Fibroblast of the conjunctiva (primary cell): ENCODE data around the gene PHAF1.

ENCODE experiments used
- DNase-seq: peaks from one replicate; pipeline ENCODE4 v3.0.0-alpha.2; 2010; ENCODE audit warnings: low read depth

The PHAF1 gene

GRCh38 chr16:67109407-67110135 is at the start of gene PHAF1:
Gene PHAF1 (plus strand): TSS chr16:67109941. CDS start chr16:67110176, 235 bp downstream.
- DNase-seq = peak; percentile 74

GRCh38 chr16:67063008-67063407 is 46.7 kb upstream of the PHAF1 start:
- DNase-seq = no peak

DNA sequence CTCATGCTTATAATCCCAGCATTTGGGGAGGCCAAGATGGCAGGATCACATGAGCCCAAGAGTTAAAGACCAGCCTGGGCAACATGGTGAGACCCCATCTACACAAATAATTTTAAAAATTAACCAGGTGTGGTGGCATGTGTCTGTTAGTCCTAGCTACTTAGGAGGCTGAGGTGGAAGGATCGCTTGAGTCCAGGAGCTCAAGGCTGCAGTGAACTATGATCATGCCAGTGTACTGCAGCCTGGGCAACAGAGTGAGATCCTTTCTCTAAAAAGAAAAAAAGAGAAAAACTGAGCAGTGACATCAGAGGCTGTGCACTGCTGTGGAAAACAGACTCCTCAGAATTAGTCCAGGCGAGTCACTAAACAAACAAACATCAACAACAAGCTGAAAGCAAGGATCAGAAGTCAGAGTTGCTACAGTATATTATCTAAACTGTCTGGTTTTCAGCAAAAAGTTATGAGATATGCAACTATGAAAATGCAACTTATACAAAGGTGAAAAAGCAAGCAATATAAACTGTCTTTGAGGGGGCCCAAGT is 41.5 kb upstream of the PHAF1 start:
- no peak for DNase-seq

- DNase-seq = no peak
Measured at GRCh38 chr16:67071476-67072048, 38.2 kb upstream of the PHAF1 start.

DNA sequence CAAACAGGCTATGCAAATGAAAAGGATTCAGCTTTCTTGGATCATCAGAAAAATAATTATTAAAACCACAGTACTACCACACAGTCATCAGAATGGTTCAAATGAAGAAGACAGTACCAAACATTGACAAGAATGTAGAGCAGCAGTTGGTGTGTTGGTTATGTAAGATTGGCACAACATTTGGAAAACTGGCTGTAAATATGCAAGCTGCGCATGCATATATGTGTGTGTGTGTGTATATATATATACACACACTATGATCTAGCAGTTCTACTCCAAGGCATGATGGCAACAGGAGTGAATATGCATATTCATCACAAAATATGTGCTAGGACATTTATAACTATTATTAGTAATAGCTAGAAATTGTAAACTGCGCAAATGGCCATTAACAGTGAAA is 34.4 kb upstream of the PHAF1 start:
- no peak for DNase-seq

GRCh38 chr16:67077871-67078270 is 31.9 kb upstream of the PHAF1 start:
- DNase-seq = no peak

DNA sequence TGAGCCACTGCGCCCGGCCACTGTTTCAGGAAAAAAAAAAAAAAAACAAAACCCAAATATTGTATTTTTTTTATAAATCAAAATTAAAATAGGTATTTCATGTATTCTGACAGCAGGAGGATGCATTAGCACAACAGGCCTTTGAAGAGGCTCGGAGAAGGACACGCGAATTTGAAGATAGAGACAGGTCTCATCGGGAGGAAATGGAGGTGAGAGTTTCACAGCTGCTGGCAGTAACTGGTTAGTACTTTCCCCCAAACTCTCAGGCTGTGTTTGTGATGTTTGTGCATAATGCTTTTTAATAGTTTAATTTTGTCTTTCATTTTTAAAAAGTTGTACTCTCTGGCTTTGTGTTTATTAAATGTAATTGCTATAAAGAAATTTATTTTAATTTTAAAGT is 27.6 kb upstream of the PHAF1 start:
- DNase-seq = no peak

DNA sequence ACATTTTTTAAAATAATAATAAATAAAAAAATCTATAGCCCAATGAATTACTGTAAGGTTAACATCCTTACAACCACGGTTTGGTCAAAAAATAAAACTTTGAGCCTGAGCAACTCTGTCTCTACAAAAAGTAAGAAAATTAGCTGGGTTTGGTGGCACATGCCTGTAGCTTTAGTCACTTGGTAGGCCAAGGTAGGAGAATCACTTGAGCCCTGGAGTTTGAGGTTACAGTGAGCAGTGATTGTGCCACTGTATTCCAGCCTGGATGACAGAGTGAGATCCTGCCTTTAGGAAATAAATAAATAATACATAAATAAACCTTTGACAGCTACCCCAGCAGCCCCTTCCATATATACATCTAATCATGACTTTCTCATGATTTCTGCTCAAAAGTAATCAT is 26.9 kb upstream of the PHAF1 start:
- no peak for DNase-seq

GRCh38 chr16:67084345-67085028 is 25.3 kb upstream of the PHAF1 start:
- DNase-seq = peak; percentile 17

- DNase-seq = peak; percentile 14
Measured at GRCh38 chr16:67086822-67087221, 22.9 kb upstream of the PHAF1 start.

DNA sequence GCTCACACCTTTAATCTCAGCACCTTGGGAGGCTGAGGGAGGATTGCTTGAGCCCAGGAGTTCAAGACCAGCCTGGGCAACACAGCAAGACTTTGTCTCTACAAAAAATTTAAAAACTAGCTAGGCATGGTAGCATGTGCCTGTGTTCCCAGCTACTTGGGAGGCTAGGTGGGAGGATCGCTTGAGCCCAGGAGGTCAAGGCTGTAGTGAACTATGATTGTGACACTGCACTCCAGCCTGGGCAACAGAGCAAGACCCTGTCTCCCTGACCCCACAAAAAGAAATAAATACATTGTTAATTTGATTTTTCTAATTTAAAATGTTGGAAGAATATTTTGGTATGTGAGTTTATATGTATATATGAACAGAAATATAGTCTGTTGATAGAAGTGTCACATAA is 22.4 kb upstream of the PHAF1 start:
- DNase-seq = no peak

DNA sequence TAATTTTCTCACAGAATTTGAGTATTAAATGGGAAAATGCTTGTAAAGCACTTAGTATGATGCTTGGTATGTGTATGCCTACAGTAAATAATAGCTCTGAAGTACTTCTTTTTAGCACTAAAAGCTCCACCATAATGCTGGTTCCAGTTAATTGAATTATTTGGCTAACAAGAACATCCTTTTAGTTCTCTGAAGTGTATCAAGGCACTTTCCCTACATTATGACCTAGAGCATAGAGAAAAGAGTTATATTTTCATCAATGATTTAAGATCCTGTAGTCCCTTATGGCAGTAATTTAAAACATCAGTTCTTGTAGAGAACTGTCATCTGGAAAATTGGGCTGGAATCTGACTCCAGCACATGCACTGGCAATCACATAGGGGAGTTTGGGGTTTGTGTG is 21.9 kb upstream of the PHAF1 start:
- DNase-seq = no peak

DNA sequence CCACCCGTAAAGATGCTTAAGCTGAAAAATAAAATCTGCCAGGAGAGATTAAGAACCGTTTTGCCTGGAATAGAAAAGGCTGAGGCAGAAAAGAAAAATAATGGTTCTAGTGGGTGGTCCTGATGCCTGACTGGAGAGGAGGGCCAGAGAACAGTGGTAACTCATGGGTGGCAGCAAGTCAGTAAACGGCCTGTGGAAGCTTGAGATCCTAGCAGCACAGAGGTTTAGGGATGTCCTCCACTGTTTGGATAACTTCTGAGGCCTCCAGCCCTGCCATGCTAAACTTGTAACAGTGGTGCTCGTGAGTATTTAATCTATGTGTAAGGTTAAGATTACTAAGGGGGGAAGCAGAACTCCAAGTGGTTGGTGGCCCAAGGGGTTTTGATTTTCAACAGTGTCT is 21.2 kb upstream of the PHAF1 start:
- no peak for DNase-seq

GRCh38 chr16:67089101-67089500 is 20.6 kb upstream of the PHAF1 start:
- no peak for DNase-seq

DNA sequence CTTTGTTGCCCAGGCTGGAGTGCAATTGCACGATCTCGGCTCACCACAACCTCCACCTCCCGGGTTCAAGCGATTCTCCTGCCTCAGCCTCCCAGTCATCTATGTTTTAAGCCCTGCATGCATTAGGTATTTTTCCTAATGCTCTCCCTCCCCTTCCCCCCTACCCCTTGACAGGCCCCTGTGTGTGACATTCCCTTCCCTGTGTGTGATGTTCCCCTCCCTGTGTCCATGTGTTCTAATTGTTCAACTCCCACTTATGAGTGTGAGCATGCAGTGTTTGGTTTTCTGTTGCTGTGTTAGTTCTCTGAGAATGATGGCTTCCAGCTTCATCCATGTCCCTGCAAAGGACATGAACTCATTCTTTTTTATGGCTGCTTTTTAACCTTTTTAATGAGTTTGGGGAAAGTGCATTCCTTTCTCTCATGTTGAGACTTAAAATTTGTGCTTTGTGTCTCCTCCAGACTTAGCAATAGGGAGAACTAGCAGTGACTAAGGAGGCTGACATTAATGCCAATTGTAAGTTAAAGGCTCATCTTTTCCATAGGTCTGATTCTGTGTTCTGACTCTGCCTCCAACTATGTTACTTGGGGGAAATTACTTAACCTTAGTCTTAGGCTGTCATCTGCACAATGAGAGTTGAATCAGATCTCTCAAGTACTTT is 17.7 kb upstream of the PHAF1 start:
- no peak for DNase-seq

GRCh38 chr16:67093098-67093726 is 16.5 kb upstream of the PHAF1 start:
- DNase-seq = no peak

GRCh38 chr16:67098599-67098998 is 11.1 kb upstream of the PHAF1 start:
- no peak for DNase-seq

DNA sequence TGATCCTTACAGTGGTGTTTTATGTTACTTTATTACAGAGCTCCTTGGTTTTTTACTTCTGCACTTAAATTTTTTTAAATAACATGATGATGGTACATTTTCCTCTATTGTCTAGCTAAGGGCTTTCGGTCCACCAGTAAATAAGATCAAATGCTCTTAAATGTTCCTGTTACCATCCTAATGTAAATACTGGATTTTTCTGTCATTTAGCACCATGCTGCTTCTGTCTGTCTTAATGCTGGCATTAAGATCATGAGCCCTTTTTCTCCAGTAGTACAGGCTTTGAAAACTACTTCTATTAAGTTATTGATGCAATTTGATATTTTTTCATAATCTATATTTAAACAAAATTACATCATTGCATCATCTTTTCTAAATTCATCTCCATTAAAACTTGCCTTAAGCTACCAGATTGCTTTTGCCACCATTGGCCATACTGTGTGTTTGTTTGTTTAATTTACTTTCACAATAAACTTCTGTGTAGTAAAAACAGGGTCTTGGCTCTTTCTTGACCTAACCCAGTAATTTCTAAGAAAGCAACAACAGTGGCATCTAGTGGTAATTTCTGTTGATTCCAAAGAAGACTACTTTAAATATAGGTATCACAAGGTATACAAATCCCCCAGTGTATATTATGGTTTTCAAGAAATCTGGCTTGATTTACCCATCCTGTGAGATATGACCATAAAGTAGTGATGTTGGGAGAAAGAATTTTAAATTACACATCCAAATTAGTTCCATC is 9.0 kb upstream of the PHAF1 start:
- DNase-seq = peak; percentile 29

DNA sequence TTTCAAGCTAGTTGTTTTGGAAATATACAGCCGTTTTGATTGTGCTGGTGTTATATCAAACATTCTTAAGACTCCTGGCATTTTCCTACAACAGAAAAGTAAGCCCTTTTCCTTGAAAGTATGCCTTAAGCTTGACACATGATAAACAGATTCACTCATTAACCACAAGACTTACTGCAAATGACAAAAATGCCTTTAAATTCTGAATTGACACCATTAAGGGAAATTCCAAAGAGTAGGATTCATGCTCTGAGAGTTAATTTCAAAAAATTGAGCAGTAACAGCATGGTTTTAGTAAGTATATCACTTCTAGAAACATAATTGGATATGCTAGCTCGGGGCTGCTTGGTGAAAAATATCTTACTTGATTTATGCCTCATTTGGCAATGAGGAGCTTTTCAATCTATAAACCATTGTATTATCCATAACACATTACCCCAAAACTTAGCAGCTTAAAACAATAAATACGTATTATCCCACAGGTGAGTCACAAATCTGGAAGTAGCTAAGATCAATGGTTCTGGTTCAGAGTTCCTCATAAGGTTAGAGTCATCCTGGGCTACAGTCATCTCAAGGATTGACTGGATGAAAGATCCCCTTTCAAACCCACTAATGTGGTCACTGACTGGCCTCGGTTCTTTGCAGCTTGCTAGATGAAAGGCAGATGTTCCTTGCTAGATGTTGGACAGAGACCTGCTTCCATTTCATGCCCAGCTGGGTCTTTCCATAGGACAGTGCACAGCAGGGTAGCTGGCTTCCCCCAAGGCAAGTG is 8.2 kb upstream of the PHAF1 start:
- no peak for DNase-seq

GRCh38 chr16:67104061-67104460 is 5.7 kb upstream of the PHAF1 start:
- DNase-seq = peak; percentile 9

GRCh38 chr16:67104845-67105244 is 4.9 kb upstream of the PHAF1 start:
- no peak for DNase-seq
